Neural progenitor cell (in vitro differentiated cells): ENCODE data around the gene PHACTR1. TPM values are rescaled to one million over a fixed set of nuclear protein-coding genes. Genes with fewer than 3 reads are reported as not detected.

ENCODE experiments used
- DNase-seq: peaks from one replicate; pipeline ENCODE4 v3.0.0-alpha.2; 2016; ENCODE audit warnings: low spot score
- H2AFZ ChIP-seq: fragments of 200-600 bp; sonication (generic); replicated peaks from 2 replicates; pipeline ENCODE4 v1.6.1; 2016; ENCODE audit warnings: antibody characterized with exemption
- H3F3A ChIP-seq: fragments of 200-600 bp; sonication (generic); 2 replicates; pipeline ENCODE4 v1.6.1; 2016; ENCODE audit warnings: antibody characterized with exemption, low read depth
- H3K27ac ChIP-seq: fragments of 200-600 bp; sonication (generic); 2 replicates; pipeline ENCODE4 v1.5.1; 2016; ENCODE audit warnings: mild to moderate bottlenecking
- H3K27me3 ChIP-seq: fragments of 200-600 bp; sonication (generic); 2 replicates; pipeline ENCODE4 v1.6.1; 2016; ENCODE audit warnings: mild to moderate bottlenecking, moderate library complexity
- H3K36me3 ChIP-seq: fragments of 200-600 bp; sonication (generic); 2 replicates; pipeline ENCODE4 v1.5.1; 2016
- H3K4me1 ChIP-seq: fragments of 200-600 bp; sonication (generic); 2 replicates; pipeline ENCODE4 v1.6.1; 2016; ENCODE audit warnings: mixed run types
- H3K4me2 ChIP-seq: fragments of 200-600 bp; sonication (generic); 2 replicates; pipeline ENCODE4 v1.6.1; 2016
- H3K4me3 ChIP-seq: fragments of 200-600 bp; sonication (generic); 2 replicates; pipeline ENCODE4 v1.5.1; 2016
- H3K79me2 ChIP-seq: fragments of 200-600 bp; sonication (generic); 2 replicates; pipeline ENCODE4 v1.6.1; 2016; ENCODE audit warnings: low read depth
- H3K9ac ChIP-seq: fragments of 200-600 bp; sonication (generic); 2 replicates; pipeline ENCODE4 v1.6.1; 2016
- H3K9me3 ChIP-seq: fragments of 200-600 bp; sonication (generic); 2 replicates; pipeline ENCODE4 v1.5.1; 2016; ENCODE audit warnings: low read depth
- H4K20me1 ChIP-seq: fragments of 200-600 bp; sonication (generic); 2 replicates; pipeline ENCODE4 v1.6.1; 2016; ENCODE audit warnings: low read depth
- H3K27ac Mint-ChIP-seq: 3 replicates; pipeline ENCODE4 v1.8.0; 2021; ENCODE audit warnings: mixed read lengths
- H3K27me3 Mint-ChIP-seq: 2 replicates; pipeline ENCODE4 v1.8.0; 2022; ENCODE audit warnings: low read depth, mild to moderate bottlenecking, inconsistent platforms, moderate library complexity, mixed read lengths; ENCODE audit not compliant: insufficient read depth
- H3K36me3 Mint-ChIP-seq: 3 replicates; pipeline ENCODE4 v1.8.0; 2021; ENCODE audit warnings: mixed read lengths
- H3K4me1 Mint-ChIP-seq: 3 replicates; pipeline ENCODE4 v1.8.0; 2021; ENCODE audit warnings: mixed read lengths
- H3K4me3 Mint-ChIP-seq: 3 replicates; pipeline ENCODE4 v1.8.0; 2021; ENCODE audit warnings: mild to moderate bottlenecking, moderate library complexity, mixed read lengths
- H3K9me3 Mint-ChIP-seq: 3 replicates; pipeline ENCODE4 v1.8.0; 2020; ENCODE audit warnings: mixed read lengths
- EZH2 ChIP-seq: fragments of 200-600 bp; sonication (generic); IDR thresholded peaks from 2 replicates; pipeline ENCODE4 v1.6.1; 2017; ENCODE audit warnings: antibody characterized with exemption, mild to moderate bottlenecking, moderate library complexity
- EZH2phosphoT487 ChIP-seq: fragments of 200-600 bp; sonication (generic); IDR thresholded peaks from 2 replicates; pipeline ENCODE4 v1.6.1; 2017; ENCODE audit warnings: antibody characterized with exemption
- total RNA-seq: library from RNA; depleted of rRNA; stranded (reverse); fragments of >200 nt; gene quantifications from 2 replicates; pipeline ENCODE4 v1.2.3, GENCODE V29; 2015; ENCODE audit warnings: low replicate concordance
- TF ChIP-seq, protein P1 (sequence below): fragments of 200-600 bp; sonication (generic); IDR thresholded peaks from 2 replicates; pipeline ENCODE4 v1.5.1; 2017; ENCODE audit warnings: antibody characterized with exemption, mild to moderate bottlenecking

PHACTR1 gene
- total RNA-seq, 1 donor from 2014 or later, result 2.4 TPM

DNA sequence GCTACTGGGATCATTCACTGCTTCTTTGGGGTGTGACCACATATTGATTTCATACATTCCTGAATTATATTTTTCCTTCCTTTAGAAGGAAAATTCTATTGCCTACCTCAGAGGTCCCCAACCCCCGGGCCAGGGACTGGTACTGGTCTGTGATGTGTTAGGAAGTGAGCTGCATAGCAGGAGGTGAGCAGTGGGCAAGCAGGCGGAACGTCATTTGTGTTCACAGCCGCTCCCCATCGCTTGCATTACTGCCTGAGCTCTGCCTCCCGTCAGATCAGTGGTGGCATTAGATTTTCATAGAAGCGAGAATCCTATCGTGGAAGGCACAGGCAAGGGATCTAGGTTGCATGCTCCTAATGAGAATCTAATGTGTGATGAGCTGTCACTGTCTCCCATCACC lies 107.3 kb downstream of the PHACTR1 start:
- no peak overlapping the region for H3K27ac ChIP-seq
- H3K4me1 ChIP-seq, result no peaks in the 10 kb centered on the region
- no peaks in the 10 kb centered on the region for H3K4me1 Mint-ChIP-seq
- H3K27ac Mint-ChIP-seq, result no peak overlapping the region
- H3K4me3 ChIP-seq, result no peak overlapping the region
- H3K9ac ChIP-seq, result no peak overlapping the region
- H3K4me3 Mint-ChIP-seq, result no peak overlapping the region
- H3K27me3 ChIP-seq, result no peaks in the 10 kb centered on the region
- H3K9me3 ChIP-seq, result no peaks in the 10 kb centered on the region
- TF ChIP-seq EZH2phosphoT487, result no peak
- TF ChIP-seq EZH2, result no peak
- TF ChIP-seq, protein P1, sequence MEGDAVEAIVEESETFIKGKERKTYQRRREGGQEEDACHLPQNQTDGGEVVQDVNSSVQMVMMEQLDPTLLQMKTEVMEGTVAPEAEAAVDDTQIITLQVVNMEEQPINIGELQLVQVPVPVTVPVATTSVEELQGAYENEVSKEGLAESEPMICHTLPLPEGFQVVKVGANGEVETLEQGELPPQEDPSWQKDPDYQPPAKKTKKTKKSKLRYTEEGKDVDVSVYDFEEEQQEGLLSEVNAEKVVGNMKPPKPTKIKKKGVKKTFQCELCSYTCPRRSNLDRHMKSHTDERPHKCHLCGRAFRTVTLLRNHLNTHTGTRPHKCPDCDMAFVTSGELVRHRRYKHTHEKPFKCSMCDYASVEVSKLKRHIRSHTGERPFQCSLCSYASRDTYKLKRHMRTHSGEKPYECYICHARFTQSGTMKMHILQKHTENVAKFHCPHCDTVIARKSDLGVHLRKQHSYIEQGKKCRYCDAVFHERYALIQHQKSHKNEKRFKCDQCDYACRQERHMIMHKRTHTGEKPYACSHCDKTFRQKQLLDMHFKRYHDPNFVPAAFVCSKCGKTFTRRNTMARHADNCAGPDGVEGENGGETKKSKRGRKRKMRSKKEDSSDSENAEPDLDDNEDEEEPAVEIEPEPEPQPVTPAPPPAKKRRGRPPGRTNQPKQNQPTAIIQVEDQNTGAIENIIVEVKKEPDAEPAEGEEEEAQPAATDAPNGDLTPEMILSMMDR, result no peak
- no peaks in the 10 kb centered on the region for H3F3A ChIP-seq
- no peak for DNase-seq
- no peaks in the 10 kb centered on the region for H3K79me2 ChIP-seq
- no peaks in the 10 kb centered on the region for H4K20me1 ChIP-seq
- H3K36me3 Mint-ChIP-seq, result no peaks in the 10 kb centered on the region
- no peak overlapping the region for H3K4me2 ChIP-seq
- H3K9me3 Mint-ChIP-seq, result no peaks in the 10 kb centered on the region
- H2AFZ ChIP-seq, result no peak overlapping the region
- no peaks in the 10 kb centered on the region for H3K36me3 ChIP-seq
- H3K27me3 Mint-ChIP-seq, result no peaks in the 10 kb centered on the region

DNA sequence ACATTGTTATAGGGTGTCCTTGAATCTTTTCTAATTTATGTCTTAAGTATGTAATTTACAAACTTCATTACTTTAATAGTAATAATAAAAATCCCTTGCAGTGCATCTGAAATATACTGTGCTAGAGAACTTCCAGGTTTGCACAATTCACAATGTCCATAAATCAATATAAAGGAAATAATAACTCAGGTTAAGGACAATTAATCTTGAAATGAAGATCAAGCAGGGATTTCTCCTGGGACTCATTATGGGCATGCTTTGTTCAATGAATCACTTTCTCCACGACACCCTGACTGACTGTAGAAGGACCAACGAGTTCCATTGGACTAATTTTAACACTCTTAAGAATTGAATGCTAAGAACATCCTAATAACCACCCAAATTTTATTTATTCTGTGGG lies 110.0 kb downstream of the PHACTR1 start:
- no peak overlapping the region for H2AFZ ChIP-seq
- no peak overlapping the region for H3K4me3 ChIP-seq
- no peaks in the 10 kb centered on the region for H3K79me2 ChIP-seq
- no peak overlapping the region for H3K4me3 Mint-ChIP-seq
- no peaks in the 10 kb centered on the region for H3K9me3 Mint-ChIP-seq
- no peaks in the 10 kb centered on the region for H3F3A ChIP-seq
- no peaks in the 10 kb centered on the region for H3K4me1 ChIP-seq
- H3K9me3 ChIP-seq, result no peaks in the 10 kb centered on the region
- no peaks in the 10 kb centered on the region for H4K20me1 ChIP-seq
- H3K36me3 Mint-ChIP-seq, result no peaks in the 10 kb centered on the region
- no peaks in the 10 kb centered on the region for H3K36me3 ChIP-seq
- no peak overlapping the region for H3K4me2 ChIP-seq
- H3K27ac Mint-ChIP-seq, result no peak overlapping the region
- H3K27ac ChIP-seq, result no peak overlapping the region
- no peaks in the 10 kb centered on the region for H3K4me1 Mint-ChIP-seq
- H3K27me3 Mint-ChIP-seq, result no peaks in the 10 kb centered on the region
- no peaks in the 10 kb centered on the region for H3K27me3 ChIP-seq
- DNase-seq, result no peak
- TF ChIP-seq, protein P1, result no peak
- TF ChIP-seq EZH2phosphoT487 (no peak), EZH2 (no peak)
- no peak overlapping the region for H3K9ac ChIP-seq

DNA sequence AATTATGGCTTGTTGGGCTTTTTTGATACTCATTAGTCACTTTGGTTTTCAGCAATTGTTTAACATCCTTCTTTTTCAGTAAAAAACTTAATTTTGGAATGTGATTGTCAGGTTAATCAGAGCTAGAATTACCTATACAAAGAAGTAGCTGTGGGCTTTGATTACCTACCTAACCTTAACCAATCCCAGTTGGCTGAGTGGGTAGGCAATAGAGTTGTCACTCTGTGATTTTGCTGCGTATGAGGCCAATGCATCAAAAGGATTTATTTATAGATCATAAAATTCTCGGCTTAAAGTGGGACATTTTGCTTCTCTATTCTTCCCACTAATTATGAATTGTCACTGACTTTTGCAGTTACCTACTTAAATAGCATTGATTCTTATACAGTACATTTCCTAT lies 111.4 kb downstream of the PHACTR1 start:
- Histone ChIP-seq H3K27ac (no peak overlapping the region), H3K4me2 (no peak overlapping the region), H3K36me3 (no peaks in the 10 kb centered on the region), H3K9ac (no peak overlapping the region), H3K4me3 (no peak overlapping the region), H3K4me1 (no peaks in the 10 kb centered on the region), H3F3A (no peaks in the 10 kb centered on the region), H4K20me1 (no peaks in the 10 kb centered on the region), H3K27me3 (no peaks in the 10 kb centered on the region), H2AFZ (no peak overlapping the region), H3K79me2 (no peaks in the 10 kb centered on the region), H3K9me3 (no peaks in the 10 kb centered on the region)
- no peak for TF ChIP-seq EZH2
- TF ChIP-seq, protein P1, result no peak
- TF ChIP-seq EZH2phosphoT487, result no peak
- Mint-ChIP-seq H3K4me1 (no peaks in the 10 kb centered on the region), H3K36me3 (no peaks in the 10 kb centered on the region), H3K27me3 (no peaks in the 10 kb centered on the region), H3K4me3 (no peak overlapping the region), H3K27ac (no peak overlapping the region), H3K9me3 (no peaks in the 10 kb centered on the region)
- DNase-seq, result no peak
